ENCODE results near the gene PML. TPM values are rescaled to one million over a fixed set of nuclear protein-coding genes. Genes with fewer than 3 reads are reported as not detected.

PML gene
- total and polyA plus RNA-seq, 2 of the 4 experiments (the other 2 are of a cell fraction), result 8.8 to 22.6 TPM

DNA sequence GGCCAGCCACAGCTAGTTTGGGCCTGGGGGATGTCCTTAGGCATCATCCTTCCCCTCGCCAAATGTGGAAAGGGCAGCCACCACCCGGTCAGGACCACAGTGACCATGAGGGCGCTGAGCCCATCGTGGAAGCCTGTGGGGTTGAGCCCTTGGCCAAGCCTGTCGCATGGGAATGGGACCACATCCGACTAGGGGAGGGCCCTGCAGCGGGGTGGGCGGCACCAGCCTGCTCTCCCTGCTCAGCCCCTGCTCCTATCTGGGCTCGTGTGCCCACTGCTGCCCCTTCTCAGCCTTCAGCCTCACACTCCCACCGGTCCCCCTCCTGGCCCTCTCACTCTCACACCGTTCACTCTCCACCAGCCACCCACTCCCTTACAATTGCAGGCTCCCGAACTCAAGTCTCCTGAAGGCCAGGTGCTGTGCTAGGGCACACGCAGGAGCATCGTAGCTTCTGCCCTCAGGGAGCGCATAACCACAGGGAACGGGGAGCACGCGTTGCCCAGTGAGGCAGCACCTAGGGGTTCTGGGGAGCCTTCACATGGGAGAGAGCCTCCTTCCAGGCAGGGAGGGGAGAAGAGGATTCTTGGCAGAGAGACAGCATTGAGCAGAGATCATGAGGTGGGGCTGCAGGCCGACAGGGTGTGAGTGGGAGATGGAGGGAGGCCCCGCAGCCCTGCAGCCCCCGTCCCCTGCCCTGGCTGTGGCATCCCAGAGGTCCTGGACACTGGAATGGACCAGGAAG, 42.2 kb upstream of the PML start (continued):
- TF ChIP-seq BHLHE40 (IDR thresholded peaks at IDR 0.05; ENCODE audit: low read depth, low read length), result no peak

DNA sequence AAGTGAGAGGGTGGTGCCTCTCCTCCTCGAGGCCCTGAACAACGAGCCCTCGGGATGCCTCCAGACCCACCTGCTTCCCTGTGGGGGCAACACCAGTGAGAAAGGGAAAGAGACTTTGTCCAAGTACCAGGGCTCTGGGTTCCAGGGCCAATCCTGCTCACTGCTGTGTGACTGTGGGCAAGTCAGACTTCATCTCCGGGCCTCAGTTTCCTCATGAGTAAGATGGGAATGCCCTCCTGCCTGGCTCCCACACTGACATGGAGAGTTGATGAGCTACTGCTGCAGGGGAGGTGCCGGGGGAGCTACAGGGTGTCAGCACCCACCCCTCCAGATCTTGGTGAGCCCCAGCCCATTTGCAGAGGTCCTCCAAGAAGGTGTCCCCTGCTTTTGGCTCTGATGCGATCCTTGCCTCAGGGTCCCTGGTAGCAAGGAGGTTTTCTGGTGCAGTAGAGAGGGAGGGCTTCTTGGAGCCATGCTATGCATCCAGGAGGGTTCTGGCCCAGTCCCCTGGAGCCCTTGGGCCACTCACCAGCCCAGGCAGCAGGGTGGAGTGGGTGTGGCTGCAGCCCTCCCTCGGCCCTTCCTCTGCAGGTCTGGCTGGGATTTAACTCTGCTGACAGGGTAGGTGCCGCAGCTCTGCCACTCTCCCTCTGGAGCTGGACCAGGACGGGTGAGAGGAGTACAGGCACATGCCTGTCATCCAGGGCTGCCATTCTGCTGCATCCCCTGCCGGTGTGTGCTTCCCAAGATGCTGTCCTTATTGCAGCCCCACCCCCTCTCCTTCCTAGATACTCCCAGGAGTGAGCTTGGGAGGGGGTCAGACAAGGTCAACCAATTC, 41.4 kb upstream of the PML start:
- 92% methylated on average over 4 of the region's 10 CpGs; no CpG with 5 or more reads in 1 of the 2 experiments for WGBS, 2 experiments (ENCODE audit: extremely low coverage in 2 of 2, insufficient read length in 1 of 2)
- H3K9me1 ChIP-seq (ENCODE audit: insufficient read depth, low read length), result peaks cover 15% of the 10 kb centered on the region
- no peak overlapping the region for H3K14ac ChIP-seq (replicated peaks; ENCODE audit: low read depth, low read length)
- H3K4ac ChIP-seq (ENCODE audit: low read depth, low read length), result no peak overlapping the region; the same call in 1 of the 2 replicates
- CTCF ChIA-PET, result no interaction called here
- no peak overlapping the region for H2BK5ac ChIP-seq (ENCODE audit: low read depth, low read length, poor library complexity, severe bottlenecking)
- H3K56ac ChIP-seq (ENCODE audit: extremely low read depth, insufficient read depth, low read length), result no peak overlapping the region
- H2AFZ ChIP-seq (replicated peaks; ENCODE audit: low read length, poor library complexity), result peak overlapping the region; percentile 19
- H3K36me3 ChIP-seq (ENCODE audit: control insufficient read depth, insufficient read depth, low read length), result peaks cover 35% of the 10 kb centered on the region
- BruUV-seq (replicated peaks), result no TSS peak
- in situ Hi-C loops (cut with MboI; ENCODE audit: low sequenced_read_pairs), result no loop called here
- H4K91ac ChIP-seq (ENCODE audit: insufficient read depth, low read depth, low read length), result no peak overlapping the region; the same call in 1 of the 2 replicates
- 0 out of 4 replicates have a peak, but pooled peaks cover 0 to 2% of the 10 kb centered on the region in 2 experiments for H3K79me1 ChIP-seq (ENCODE audit: low read depth in 1 of 2, low read length in 2 of 2)
- H3K4me1 ChIP-seq (ENCODE audit: control insufficient read depth, insufficient read depth, low read length), result peaks cover 23% of the 10 kb centered on the region
- H2BK15ac ChIP-seq (ENCODE audit: low read depth, low read length), result no peak overlapping the region
- no peak overlapping the region for H3K4me3 ChIP-seq (ENCODE audit: insufficient read depth, low read depth, low read length)
- no peak overlapping the region for H2BK20ac ChIP-seq (ENCODE audit: low read depth, low read length)
- DNase-seq (no peak), ATAC-seq (ENCODE audit: low read depth) (no peak)
- POLR2A ChIA-PET (ENCODE audit: unreplicated experiment), result no interaction called here
- no peak overlapping the region for H4K5ac ChIP-seq (ENCODE audit: low read depth, low read length)
- no peak overlapping the region for H2BK120ac ChIP-seq (ENCODE audit: low read depth, low read length)
- peak overlapping the region; percentile 14 for H2AK9ac ChIP-seq (replicated peaks; ENCODE audit: low read depth, low read length, poor library complexity)
- H3K9ac ChIP-seq (ENCODE audit: low read depth, low read length), result no peak overlapping the region
- H4K20me1 ChIP-seq (ENCODE audit: insufficient read depth, low read length), result 0 out of 2 replicates have a peak, but pooled peaks cover 2% of the 10 kb centered on the region
- 0 out of 2 replicates have a peak overlapping the region, but pooled peaks have one; percentile 6 for H2AK5ac ChIP-seq (ENCODE audit: low read depth, low read length)
- no peaks in the 10 kb centered on the region for H3K9me3 ChIP-seq (ENCODE audit: control insufficient read depth, insufficient read depth, low read length)
- H3K27ac ChIP-seq (ENCODE audit: insufficient read depth, low read length), result no peak overlapping the region
- intact Hi-C loops (cut with micrococcal nuclease), result no loop called here
- no peak overlapping the region for H3K23ac ChIP-seq (ENCODE audit: low read depth, low read length)
- TF ChIP-seq CHD1 (IDR thresholded peaks at IDR 0.05; ENCODE audit: low read depth, low read length) (no peak), NFE2L2 (IDR thresholded peaks at IDR 0.05; ENCODE audit: low read depth, low read length) (no peak), POLR2A (IDR thresholded peaks at IDR 0.05; ENCODE audit: low read depth, low read length) (no peak), MAZ (IDR thresholded peaks at IDR 0.05; ENCODE audit: borderline replicate concordance, low read depth, low read length) (no peak), MXI1 (IDR thresholded peaks at IDR 0.05; ENCODE audit: borderline replicate concordance, low read depth, low read length) (no peak), RCOR1 (IDR thresholded peaks at IDR 0.05; ENCODE audit: insufficient replicate concordance, low read length) (no peak), RAD21 (IDR thresholded peaks at IDR 0.05; ENCODE audit: low read length) (no peak), CTCF (conservative IDR thresholded peaks at IDR 0.05; ENCODE audit: low read depth, low read length) (no peak), USF2 (IDR thresholded peaks at IDR 0.05; ENCODE audit: low read depth, low read length) (no peak), BHLHE40 (IDR thresholded peaks at IDR 0.05; ENCODE audit: low read depth, low read length) (no peak), FOS (IDR thresholded peaks at IDR 0.05; ENCODE audit: low read depth, low read length) (no peak)
- H3K18ac ChIP-seq (ENCODE audit: low read depth, low read length), result no peak overlapping the region
- H4K8ac ChIP-seq (ENCODE audit: low read depth in 2 of 2, low read length in 2 of 2), result no peak overlapping the region
- dilution Hi-C loops (cut with HindIII; ENCODE audit: low sequenced_read_pairs, unreplicated experiment), result no loop called here
- no peaks in the 10 kb centered on the region for H3K27me3 ChIP-seq (ENCODE audit: control insufficient read depth, insufficient read depth, low read length)
- H3K4me2 ChIP-seq (ENCODE audit: low read depth, low read length), result no peak overlapping the region

Measured in IMR-90 (cell line).